Activated CD8-positive, alpha-beta memory T cell treated with anti-CD3 and anti-CD28 coated beads, Interleukin-2, amount 10 ng/mL, durations not matched to agents 7 days and 5 days (primary cell): ENCODE data around the gene IMMT. TPM values are rescaled to one million over a fixed set of nuclear protein-coding genes. Genes with fewer than 3 reads are reported as not detected.
A peak's percentile ranks its signal among the peaks of the same experiment; 100 is the strongest.

Source experiments
- ATAC-seq: fragments of 150-1000 bp; cut with Tn5 transposase; one replicate; pipeline ENCODE4 v1.10.0; 2021; ENCODE audit warnings: moderate library complexity
- CTCF ChIA-PET: fragments of 350-600 bp; sonication (Branson Sonifier 250); formaldehyde crosslinking; loops from one replicate; lab custom pipeline; 2021; ENCODE audit warnings: antibody characterized with exemption; lab: Charles Lee
- DNase-seq: peaks from one replicate; pipeline ENCODE4 v3.0.0-alpha.2; 2020
- H3K27ac Mint-ChIP-seq: one replicate; pipeline ENCODE4 v1.8.0; 2021; ENCODE audit warnings: mild to moderate bottlenecking, mixed read lengths
- H3K27me3 Mint-ChIP-seq: one replicate; pipeline ENCODE4 v1.8.0; 2021; ENCODE audit warnings: mixed read lengths
- H3K36me3 Mint-ChIP-seq: one replicate; pipeline ENCODE4 v1.8.0; 2021; ENCODE audit warnings: mild to moderate bottlenecking, mixed read lengths
- H3K4me1 Mint-ChIP-seq: one replicate; pipeline ENCODE4 v1.8.0; 2021; ENCODE audit warnings: mixed read lengths
- H3K4me3 Mint-ChIP-seq: one replicate; pipeline ENCODE4 v1.8.0; 2021; ENCODE audit warnings: mild to moderate bottlenecking, moderate library complexity, mixed read lengths
- H3K9me3 Mint-ChIP-seq: one replicate; pipeline ENCODE4 v1.8.0; 2022; ENCODE audit warnings: low read depth, mixed read lengths
- microRNA-seq: library from miRNA; unstranded; fragments of <30 nt; microRNA quantifications from one replicate; pipeline ENCODE4 v1.2.0, GENCODE V29; 2022
- total RNA-seq, 2 experiments: library from RNA; stranded (reverse); gene quantifications; one replicate each; pipeline ENCODE4 v1.2.3, GENCODE V29; 2021

Gene IMMT
- total RNA-seq, 2 experiments from 2014 or later = 130 to 162 TPM

GRCh38 chr2:86105969-86106945, 89.0 kb downstream of the IMMT start, which contains the start of gene PTCD3:
Gene PTCD3, plus strand, starts transcription at chr2:86106235. Its CDS starts 13 bp downstream, at chr2:86106248.
- Mint-ChIP-seq H3K36me3 (peaks cover 51% of the 10 kb centered on the region), H3K4me1 (peaks cover 58% of the 10 kb centered on the region), H3K9me3 (no peaks in the 10 kb centered on the region), H3K27me3 (no peaks in the 10 kb centered on the region), H3K4me3 (peak within 1 kb of the TSS; percentile 93), H3K27ac (peak within 1 kb of the TSS; percentile 97)
- DNase-seq (peak; percentile 98), ATAC-seq (peak; percentile 95)
- CTCF ChIA-PET = interaction anchor here (0.5 to 2.5 kb wide), 8 partner anchors 11 to 279 kb away, joined by 3 to 16 read pairs (median 4); no protein-coding TSS in a partner anchor

- peak within 1 kb of the TSS; percentile 97 for H3K27ac Mint-ChIP-seq
- CTCF ChIA-PET = interaction anchor here (0.5 to 2.5 kb wide), 8 partner anchors 11 to 278 kb away, joined by 3 to 16 read pairs (median 4); no protein-coding TSS in a partner anchor
- H3K4me3 Mint-ChIP-seq = peak within 1 kb of the TSS; percentile 93
- DNase-seq = peak; percentile 92
- no peaks in the 10 kb centered on the region for H3K27me3 Mint-ChIP-seq
- peak; percentile 77 for ATAC-seq
- peaks cover 56% of the 10 kb centered on the region for H3K4me1 Mint-ChIP-seq
- no peaks in the 10 kb centered on the region for H3K9me3 Mint-ChIP-seq
- peaks cover 45% of the 10 kb centered on the region for H3K36me3 Mint-ChIP-seq
Observed at GRCh38 chr2:86105252-86105968, 89.9 kb downstream of the IMMT start, which contains the start of gene POLR1A. Gene POLR1A, minus strand, starts transcription at chr2:86105886. Its CDS starts 110 bp downstream, at chr2:86105776.

DNA sequence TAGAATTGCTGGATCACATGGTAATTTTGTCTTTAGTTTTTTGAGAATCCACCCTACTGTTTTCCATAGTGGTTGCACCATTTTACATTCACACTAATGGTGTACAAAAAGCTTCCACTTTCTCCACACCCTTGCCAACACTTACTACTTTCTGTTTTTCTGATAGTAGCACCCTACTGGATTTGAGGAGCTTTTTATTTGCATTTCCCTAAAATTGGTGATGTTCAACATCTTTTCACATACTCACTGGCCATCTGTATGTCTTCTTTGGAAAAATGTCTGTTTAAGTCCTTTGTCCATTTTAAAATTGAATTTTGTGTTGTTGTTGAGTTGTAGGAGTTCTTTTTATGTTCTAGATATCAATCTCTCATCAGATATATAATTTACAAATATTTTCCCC, 93.1 kb downstream of the IMMT start:
- DNase-seq (no peak), ATAC-seq (no peak)
- Mint-ChIP-seq H3K4me3 (no peak overlapping the region), H3K4me1 (peaks cover 50% of the 10 kb centered on the region), H3K9me3 (no peaks in the 10 kb centered on the region), H3K27ac (no peak overlapping the region), H3K27me3 (no peaks in the 10 kb centered on the region), H3K36me3 (peaks cover 41% of the 10 kb centered on the region)
- CTCF ChIA-PET = interaction anchor here (0.7 to 0.9 kb wide), 2 partner anchors 13 to 22 kb away, joined by 3 read pairs; no protein-coding TSS in a partner anchor

- ATAC-seq (no peak), DNase-seq (no peak)
- Mint-ChIP-seq H3K36me3 (peaks cover 50% of the 10 kb centered on the region), H3K4me1 (peaks cover 33% of the 10 kb centered on the region), H3K27me3 (no peaks in the 10 kb centered on the region), H3K27ac (no peak overlapping the region), H3K4me3 (no peak overlapping the region), H3K9me3 (no peaks in the 10 kb centered on the region)
- CTCF ChIA-PET = interaction anchor here (2.3 kb wide), 1 partner anchor 18 kb away, joined by 9 read pairs; no protein-coding TSS in a partner anchor
Observed at GRCh38 chr2:86097913-86098312, 97.3 kb downstream of the IMMT start.

DNA sequence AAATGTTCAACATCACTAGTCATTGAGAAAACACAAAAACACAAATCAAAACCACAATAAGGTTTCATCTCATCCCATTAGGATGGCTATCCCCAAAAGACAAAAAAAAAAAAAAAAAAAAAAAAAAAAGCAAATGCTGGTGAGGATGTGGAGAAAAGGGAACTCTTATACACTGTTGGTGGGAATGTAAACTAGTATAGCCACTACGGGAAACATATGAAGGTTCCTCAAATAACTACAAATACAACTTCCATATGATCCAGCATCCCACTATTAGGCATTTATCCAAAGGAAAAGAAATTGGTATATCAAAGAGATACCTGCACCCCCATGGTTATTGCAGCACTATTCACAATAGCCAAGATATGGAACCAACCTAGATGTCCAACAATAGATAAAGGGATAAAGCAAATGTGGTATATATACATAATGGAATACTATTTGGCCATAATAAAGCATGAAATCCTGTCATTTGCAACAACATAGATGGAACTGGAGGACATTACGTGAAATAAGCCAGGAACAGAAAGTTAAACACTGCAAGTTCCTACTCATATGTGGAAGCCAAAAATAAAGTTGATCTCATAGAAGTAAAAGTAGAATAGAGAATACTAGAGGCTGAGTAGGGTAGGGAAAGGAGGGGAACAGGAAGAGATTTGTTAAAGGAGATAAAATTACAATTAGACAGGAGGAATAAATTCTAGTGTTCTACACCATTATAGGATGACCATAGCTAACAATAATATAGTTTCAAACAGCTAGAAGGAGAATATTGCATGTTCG, 98.0 kb downstream of the IMMT start:
- Mint-ChIP-seq H3K27ac (peak overlapping the region; percentile 1), H3K36me3 (peaks cover 44% of the 10 kb centered on the region), H3K9me3 (no peaks in the 10 kb centered on the region), H3K4me3 (no peak overlapping the region), H3K27me3 (no peaks in the 10 kb centered on the region), H3K4me1 (peaks cover 27% of the 10 kb centered on the region)
- ATAC-seq = no peak
- DNase-seq = no peak
- CTCF ChIA-PET = interaction anchor here (1.2 to 2.3 kb wide), 2 partner anchors 17 kb away, joined by 9 read pairs; no protein-coding TSS in a partner anchor

GRCh38 chr2:86094229-86094628, 101.0 kb downstream of the IMMT start:
- peaks cover 17% of the 10 kb centered on the region for H3K4me1 Mint-ChIP-seq
- H3K4me3 Mint-ChIP-seq = no peak overlapping the region
- ATAC-seq (no peak), DNase-seq (no peak)
- no peaks in the 10 kb centered on the region for H3K9me3 Mint-ChIP-seq
- H3K27ac Mint-ChIP-seq = no peak overlapping the region
- no peaks in the 10 kb centered on the region for H3K27me3 Mint-ChIP-seq
- CTCF ChIA-PET = interaction anchor here (1.1 to 1.8 kb wide), 2 partner anchors 11 to 14 kb away, joined by 3 to 6 read pairs; partner anchors contain the start of genes POLR1A and PTCD3
- H3K36me3 Mint-ChIP-seq = peaks cover 48% of the 10 kb centered on the region

Small RNA genes within 50 kb of the gene (microRNA-seq; reads per million reads assigned to microRNA genes)
- not detected for gene MIR4779

Other genes starting within 250 kb of the IMMT start
- 10 to 100 TPM; 38.2 to 51.2 TPM for gene POLR1A, start 89.6 kb downstream of the IMMT start, total RNA-seq
- gene PTCD3, start 89.2 kb downstream of the IMMT start, total RNA-seq = 100 to 1,000 TPM; 164 to 172 TPM
- gene MRPL35, start 4.0 kb upstream of the IMMT start, total RNA-seq = 10 to 100 TPM; 46.3 to 66.3 TPM
- gene REEP1, start 142.2 kb upstream of the IMMT start, total RNA-seq = under 1 TPM in 1 of 2 experiments, not detected in 1; 0.16 TPM
- 10 to 100 TPM; 49.6 to 56.7 TPM for gene KDM3A, start 245.9 kb upstream of the IMMT start, total RNA-seq